Measurements from ENCODE around the gene IFIT2.
"Not testable (repeated sequence)": the region's sequence is repeated elsewhere in the genome, so short reads cannot be mapped to it uniquely, and the experiment has no call there.

The IFIT2 gene, protein sequence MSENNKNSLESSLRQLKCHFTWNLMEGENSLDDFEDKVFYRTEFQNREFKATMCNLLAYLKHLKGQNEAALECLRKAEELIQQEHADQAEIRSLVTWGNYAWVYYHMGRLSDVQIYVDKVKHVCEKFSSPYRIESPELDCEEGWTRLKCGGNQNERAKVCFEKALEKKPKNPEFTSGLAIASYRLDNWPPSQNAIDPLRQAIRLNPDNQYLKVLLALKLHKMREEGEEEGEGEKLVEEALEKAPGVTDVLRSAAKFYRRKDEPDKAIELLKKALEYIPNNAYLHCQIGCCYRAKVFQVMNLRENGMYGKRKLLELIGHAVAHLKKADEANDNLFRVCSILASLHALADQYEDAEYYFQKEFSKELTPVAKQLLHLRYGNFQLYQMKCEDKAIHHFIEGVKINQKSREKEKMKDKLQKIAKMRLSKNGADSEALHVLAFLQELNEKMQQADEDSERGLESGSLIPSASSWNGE

DNA sequence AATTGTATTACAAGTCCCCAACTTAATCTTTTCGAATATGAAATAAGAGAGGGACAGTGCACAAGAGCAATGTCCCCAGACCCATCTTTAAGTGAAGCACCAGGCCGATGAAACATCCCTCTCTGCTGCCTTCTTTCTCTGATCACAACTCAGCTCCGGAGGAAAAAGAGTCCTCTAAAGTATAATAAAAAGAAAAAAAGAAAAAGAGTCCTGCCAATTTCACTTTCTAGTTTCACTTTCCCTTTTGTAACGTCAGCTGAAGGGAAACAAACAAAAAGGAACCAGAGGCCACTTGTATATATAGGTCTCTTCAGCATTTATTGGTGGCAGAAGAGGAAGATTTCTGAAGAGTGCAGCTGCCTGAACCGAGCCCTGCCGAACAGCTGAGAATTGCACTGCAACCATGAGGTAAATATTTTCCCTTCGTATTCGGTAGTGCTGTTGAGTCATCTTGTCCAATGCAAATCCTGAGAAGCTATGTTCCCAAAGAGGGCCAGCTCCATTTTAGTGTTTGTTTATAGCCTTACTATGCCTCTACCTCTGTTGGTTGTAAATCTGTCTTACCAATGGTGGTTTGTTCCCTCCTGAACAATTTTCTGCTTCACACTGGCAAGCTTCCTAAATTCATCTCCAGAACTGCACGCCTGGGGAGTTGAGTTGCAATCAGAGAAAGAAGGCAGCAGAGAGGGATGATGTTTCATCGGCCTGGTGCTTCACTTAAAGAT, at the start of gene IFIT2:
Gene IFIT2 (plus strand): TSS at position 326 of the 725 bp plus-strand sequence. CDS start 78 bp downstream, at position 404.
- DNase-seq (ENCODE audit: low spot score), result peak; percentile 63

DNA sequence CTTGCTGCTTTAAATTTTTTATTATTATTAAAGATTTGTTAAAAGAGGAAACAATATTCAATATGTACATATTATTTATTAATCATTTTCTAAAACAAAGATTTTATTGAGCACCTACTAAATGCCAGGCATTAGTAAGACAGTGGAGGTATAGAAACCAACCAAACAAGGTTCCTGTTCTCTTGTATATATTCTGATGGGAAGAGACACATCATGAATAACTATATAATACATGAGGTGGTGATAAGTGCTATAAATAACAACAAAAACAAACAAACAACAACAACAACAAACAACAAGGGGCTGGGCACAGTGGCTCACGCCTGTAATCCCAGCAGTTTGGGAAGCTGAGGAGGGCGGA, 49.6 kb upstream of the IFIT2 start:
- no peak for DNase-seq (ENCODE audit: low spot score)

DNA sequence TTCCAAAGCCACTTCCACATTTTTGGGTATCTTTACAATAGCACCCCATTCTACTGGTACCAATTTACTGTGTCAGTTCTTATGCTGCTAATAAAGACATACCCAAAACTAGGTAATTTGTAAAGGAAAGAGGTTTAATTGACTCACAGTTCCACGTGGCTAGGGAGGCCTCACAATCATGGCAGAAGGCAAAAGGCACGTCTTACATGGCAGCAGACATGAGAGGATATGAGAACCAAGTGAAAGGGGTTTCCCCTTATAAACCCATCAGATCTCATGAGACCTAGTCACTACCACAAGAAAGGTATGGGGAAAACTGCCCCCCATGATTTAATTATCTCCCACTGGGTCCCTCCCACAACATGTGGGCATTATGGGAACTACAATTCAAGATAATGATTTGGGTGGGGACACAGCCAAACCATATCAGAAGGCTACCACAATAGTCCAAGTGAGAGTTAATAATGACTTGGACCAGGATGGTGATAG, 46.7 kb upstream of the IFIT2 start:
- not testable (repeated sequence) for DNase-seq (ENCODE audit: low spot score)

DNA sequence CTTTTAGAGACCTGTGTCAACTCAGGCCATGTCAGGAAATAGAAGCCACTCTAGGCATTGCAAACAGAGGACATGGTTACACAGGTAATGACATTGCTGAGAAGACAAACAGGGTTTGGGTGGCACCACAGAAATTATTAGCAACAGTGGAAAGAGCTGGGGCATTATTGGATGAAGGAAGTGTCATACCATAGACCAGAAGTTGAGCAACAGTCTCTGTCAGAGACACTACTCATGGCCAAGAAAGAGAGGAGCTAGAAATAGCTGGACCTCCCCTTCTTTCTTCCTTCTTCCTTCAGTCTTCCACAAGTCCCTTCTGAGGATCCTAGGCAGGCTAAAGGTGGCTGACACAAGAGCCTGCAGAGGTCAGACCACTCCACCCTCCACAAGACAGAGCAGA, 46.1 kb upstream of the IFIT2 start:
- DNase-seq (ENCODE audit: low spot score), result no peak

DNA sequence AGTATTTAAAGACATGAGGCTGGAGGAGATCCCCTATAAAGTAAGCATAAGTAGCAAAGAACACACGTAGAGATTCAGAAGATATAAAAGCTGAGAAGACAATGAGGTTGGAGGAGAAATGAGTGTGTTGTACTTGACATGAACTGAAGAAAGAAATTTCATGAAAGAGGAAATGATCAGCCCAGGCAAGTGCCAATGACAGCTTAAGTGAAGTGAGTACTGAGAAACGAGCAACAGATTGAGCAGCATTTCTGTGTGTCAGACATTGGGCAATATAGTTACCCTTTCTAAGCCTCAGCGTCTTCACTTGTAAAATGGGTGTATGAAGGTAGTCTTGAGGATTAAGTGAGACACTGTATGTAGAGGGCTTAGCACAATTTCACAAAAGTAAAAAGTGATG, 45.5 kb upstream of the IFIT2 start:
- no peak for DNase-seq (ENCODE audit: low spot score)

DNA sequence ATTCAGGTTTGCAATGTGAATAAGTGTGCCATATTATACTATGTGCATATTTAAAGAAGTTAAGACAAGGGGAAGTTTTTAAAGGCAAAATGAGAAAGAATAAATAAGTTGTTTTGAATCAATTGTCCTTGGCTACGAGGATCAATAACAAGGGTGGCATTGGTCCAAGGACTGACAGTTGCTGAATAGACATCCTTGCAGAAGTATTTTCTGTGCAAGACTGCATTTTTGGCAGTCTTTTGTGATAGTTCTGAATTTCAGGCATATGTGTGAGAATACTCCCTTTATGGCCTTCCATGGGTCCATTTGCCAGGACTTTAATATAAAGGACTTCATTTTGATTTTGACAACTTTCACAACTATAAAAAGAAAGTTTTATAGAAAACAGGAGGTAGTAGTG, 44.9 kb upstream of the IFIT2 start:
- no peak for DNase-seq (ENCODE audit: low spot score)

DNA sequence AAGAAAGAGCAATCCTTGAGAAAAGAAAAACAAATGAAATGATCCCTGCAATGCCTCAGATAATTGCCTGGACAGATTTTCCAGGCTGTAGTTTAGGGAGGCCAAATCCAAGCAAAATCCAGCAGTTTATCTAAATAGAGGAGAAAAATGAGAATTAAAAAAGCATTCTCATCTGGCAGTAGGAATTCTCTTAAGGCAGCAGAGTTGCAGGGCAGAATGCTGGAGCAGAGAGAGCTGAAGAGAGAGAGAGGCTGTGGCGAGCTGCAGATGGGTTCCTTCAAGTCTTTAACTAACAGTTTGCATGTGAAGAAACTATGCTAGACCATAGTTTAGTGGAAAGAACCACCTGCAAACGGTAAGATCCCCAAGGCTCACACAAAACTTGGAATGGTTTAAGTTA, 44.3 kb upstream of the IFIT2 start:
- no peak for DNase-seq (ENCODE audit: low spot score)

DNA sequence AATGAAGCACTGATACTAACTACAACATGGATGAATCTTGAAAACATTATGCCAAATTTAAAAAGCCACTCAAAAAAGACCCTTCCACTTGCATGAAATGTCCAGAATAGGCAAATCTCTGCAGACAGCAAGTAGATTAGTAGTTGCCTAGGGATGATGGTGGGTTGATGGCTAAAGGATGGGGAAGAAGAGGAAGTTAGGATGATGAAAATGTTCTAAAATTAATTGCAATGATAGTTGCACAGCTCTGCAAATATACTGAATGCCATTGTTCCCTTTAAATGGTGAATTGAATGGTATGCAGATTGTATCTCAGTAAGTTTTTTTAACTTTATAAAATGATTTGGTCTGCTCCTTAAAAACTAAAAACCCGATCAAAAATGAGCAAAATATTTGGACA, 43.0 kb upstream of the IFIT2 start:
- no peak for DNase-seq (ENCODE audit: low spot score)

DNA sequence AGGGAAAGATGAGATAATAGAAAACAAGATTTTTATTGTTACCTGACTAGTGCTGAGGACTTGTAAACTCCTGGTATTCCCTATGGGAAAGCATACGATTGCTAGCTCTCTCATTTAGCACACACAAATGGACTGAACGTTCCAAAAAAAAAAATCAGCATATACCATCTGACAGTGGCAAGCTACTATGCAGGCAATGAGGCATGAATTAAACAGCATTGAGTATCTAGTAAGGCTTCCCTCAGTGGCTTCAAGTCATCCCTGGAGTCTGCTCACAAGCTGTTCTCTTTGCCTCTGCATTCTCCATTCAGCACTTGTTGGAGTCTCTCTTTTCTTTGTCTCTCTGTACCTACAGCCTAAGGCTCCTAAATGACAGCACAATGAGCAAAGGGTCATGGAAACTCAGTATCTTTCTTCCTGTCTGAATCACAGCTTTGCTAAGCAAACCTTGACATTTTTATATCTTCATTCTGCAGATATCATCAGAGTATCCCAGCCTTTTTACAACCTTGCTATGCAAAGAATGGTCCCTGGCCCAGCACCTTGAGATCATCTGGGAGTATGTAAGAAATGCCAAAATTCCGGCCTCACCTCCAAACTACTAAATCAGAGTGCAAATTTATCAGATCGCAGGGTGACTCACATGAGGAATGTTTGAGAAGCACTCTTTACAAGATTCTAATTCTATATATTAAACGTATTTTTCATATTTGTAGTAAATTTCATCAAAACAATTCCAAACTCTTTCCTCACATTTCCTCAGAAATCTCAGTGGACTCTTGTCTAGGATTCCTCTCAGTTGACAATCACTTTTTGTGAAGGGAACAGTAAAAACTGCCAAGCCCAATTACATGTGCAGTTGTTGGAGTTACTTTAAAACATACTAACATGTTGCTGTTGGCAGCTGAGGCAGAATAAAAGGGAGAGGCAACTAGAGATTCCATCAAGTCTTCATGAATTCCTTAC, 39.5 kb upstream of the IFIT2 start:
- no peak for DNase-seq (ENCODE audit: low spot score)

DNA sequence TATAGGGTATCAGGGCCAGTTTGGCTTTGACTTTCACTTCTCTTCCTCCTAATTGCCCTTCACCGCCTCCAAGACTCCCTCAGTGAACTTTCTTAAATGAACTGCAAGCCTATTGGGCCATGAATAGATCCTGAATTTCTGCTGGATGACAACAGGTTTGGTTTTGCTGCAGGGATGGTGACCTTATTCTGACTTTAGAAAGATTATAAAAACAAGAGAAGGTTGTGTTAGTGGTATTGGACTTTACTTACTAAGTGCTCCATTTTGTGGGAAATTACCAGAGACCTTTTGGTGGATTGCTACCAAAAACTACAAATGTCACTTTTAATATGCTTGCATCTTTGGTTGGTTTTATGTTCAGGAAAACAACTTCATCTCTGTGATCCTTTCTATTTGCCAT, 38.8 kb upstream of the IFIT2 start:
- no peak for DNase-seq (ENCODE audit: low spot score)

DNA sequence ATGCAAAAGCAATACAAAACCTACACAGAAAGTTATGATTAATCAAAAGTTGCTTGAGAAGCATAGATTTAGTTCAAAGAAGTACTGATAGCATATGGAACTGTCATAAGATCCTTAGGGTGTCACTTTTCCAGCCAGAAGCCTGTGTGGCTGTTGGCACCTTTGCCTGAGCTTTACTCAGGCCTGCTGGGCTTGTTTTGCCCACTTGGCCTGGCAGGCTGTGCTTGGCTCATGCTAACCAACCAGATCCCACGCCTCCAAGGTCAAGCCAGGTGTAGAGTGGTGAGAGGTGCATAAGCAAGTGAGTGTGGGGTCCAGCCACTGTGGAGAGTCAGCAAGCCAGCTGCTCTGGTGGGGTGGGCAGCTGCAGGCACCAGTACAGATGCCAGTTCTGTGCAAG, 38.3 kb upstream of the IFIT2 start:
- DNase-seq (ENCODE audit: low spot score), result no peak

DNA sequence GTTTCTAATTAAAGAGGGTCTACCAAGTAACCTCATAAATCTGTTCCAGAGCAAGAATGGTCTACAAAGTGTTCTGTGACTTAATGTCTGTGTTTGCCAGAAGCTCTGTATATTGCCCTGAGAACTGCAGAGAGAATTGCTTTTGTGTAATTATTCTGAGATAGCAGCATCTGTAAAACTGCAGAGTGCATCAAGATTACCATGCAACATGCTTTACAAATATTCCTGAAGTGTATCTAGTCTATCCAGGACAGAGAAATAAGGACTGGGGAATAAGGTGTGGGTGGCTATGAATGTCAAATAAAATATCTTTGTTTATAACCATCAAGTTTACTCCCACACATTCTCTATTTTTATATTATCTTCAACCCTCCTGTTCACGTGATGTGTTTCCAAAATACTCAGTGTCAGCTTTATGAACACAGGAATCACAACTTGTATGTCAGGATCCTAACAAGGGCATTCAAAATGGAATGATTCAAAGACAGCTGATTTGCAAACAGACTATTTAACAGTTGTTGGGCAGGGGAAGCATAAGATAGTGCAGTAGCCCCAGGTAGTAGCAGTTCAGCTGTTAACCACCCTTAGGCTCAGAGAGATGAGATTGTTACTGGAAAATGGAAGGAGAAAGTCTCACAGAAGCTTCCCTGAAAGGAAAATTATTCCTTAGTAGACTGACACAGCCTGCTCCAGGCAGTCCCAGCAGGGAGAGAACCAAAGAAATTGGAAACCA, 35.0 kb upstream of the IFIT2 start:
- no peak for DNase-seq (ENCODE audit: low spot score)

DNA sequence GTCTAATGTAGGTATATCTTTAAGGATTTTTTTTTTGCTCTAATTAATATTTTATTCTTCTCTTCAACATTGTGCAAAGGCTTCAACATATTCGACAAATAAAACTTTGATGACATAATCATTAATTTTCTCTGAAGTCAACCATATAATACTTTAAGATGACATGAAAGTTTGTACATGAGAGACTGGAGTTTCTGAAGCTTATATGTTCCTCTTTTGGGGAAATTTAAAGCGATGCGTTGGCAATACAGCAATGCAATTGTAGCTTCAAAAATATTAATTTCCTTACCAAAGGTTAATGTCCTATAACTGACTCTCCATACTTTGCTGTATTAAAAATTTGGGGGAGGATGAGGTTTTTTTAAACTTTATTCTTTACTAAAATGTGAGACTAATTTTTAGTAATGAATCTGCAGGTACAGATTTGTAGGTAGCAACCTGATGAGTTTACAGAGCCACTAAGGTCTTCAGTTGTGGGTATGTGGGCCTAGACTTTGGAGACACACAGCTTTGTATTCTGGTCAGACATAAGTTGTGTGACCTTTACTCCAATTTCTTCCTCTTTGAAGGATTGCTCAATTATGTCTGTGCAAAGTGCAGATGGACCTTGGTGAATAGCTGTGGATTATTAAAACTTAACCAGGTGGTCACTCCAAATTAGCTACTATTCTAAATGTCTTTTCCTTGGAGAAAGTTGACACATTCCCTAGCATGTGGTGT, 32.3 kb upstream of the IFIT2 start:
- DNase-seq (ENCODE audit: low spot score), result no peak

DNA sequence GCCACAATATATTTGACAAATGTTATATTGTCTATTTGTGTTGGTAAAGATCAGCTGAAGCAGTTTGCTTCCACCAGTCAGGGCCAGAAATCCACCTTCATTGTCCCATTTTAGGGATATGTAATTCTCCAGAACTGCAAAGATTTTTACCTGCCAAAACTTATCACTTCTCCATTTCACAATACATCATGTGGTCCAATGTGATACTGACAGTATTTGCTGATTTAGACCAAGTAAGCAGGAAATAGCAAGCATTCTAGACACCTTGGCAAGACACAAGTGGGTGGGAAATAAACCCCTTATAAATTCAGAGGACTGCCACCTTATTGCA, 31.7 kb upstream of the IFIT2 start:
- DNase-seq (ENCODE audit: low spot score), result no peak

DNA sequence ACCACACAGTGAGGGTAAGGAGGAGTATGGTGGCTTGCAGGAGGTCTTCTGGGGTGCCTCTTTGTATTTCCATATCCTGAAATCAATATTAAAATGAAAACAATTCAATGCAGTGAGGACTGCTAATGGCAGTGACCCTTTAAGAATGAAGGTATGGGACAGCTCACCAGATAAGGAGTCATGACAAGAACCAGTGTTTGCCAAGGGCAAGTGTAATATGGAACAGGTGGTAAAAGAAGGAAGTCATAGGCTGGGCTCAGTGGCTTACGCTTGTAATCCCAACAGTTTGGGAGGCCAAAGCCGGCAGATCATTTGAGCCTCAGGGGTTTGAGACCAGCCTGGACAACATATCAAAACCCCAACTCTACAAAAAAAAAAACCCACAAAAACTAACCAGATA, 30.3 kb upstream of the IFIT2 start:
- no peak for DNase-seq (ENCODE audit: low spot score)

DNA sequence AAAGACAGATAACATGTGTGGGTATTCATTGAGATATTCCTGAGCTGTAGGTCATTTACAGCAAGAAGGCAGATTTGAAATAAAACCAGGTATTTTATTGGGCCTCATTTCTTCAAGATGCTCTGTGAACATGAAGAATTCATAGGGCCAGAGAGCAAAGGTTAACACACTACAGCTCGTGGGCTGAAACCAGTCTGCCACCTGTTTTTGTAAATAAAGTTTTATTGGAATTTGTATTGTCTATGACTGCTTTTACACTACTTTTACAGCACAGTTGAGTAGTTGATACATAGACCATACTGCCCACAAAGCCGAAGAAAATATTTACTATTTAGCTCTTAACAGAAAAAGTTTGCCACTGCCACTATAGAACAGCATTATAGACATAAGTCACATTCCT, 28.2 kb upstream of the IFIT2 start:
- no peak for DNase-seq (ENCODE audit: low spot score)

DNA sequence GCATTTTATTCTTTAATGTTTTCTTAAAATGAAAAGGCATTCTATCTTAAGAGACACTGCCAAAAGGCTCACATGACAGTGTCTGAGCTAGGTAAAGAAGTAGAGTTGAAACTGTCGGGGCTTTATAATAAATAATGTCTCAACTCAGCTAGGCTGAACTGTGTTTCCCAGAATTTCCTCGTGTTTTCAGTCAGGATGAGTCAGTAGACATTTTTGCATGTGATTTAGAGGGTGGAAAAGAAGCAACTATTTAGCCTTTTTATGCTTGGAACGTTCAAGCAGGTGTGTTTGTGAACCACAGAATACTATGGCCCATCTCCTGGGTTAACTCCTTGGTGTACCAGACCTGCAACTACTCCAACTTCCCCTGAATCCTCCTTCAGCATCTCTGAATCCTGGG, 26.9 kb upstream of the IFIT2 start:
- DNase-seq (ENCODE audit: low spot score), result no peak

DNA sequence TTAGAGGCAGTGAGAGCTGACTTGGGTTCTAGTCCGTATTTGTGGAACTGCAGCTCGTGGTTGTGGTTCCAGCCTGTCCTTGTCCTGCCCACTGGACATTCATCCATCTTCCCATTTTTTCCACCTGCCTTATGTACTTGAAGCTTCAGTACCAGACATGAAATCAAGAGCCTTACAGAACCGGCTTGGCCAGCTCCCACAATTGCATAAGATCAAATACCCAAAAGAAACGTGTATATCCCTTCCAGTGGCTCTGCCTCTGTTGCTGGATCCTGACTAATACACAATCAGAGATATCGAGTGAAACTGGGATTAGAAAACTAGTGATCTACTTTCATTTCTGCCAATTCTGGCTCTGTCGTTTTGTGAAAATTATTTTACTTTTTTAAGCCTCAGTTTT, 26.5 kb upstream of the IFIT2 start:
- DNase-seq (ENCODE audit: low spot score), result no peak

DNA sequence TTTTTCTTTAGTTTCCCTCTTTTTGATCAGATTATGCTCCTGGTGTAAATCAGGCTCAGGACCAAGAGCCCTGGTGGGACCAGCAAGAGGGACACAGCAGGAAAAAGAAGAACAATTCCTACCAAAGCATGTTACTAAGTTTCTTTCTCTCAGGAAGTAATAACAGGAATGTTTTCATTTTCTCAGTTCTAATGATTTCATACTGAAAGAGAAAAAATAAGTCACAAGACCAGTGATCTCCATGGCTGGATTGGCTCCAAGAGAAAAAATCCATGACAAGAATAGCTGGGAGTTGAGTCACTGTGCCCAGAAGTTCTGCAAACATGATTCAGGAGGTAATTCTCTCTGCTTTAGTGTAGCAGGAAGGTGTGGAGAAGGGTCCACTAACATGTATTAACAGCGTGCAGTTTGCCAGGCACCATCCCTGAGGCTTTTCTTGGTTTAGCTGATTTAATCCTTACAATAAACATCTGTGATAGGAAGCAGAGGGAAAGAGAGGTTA, 23.8 kb upstream of the IFIT2 start:
- DNase-seq (ENCODE audit: low spot score), result no peak

DNA sequence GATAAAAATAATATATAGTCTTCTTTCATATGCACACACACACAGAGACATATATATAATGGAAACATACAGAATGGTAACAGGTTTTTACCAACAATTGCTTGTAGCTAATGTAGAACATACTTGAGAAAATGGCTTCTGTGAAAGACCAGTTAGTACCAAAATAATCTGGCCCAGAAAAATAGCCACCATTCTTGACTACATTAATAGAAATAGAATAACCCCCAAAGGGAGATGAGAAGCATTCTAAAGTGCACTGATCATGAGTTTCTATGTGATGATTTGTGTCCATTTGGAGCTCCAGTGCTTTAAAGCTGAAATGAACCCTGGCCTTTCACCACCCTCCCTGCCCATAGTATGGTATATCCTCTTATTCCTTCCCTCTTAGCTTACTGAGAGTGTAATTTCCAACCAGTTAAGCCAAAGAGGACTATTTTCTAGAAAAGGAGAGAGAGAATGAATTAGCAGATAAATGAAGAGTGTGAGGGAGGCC, 22.9 kb upstream of the IFIT2 start:
- no peak for DNase-seq (ENCODE audit: low spot score)

DNA sequence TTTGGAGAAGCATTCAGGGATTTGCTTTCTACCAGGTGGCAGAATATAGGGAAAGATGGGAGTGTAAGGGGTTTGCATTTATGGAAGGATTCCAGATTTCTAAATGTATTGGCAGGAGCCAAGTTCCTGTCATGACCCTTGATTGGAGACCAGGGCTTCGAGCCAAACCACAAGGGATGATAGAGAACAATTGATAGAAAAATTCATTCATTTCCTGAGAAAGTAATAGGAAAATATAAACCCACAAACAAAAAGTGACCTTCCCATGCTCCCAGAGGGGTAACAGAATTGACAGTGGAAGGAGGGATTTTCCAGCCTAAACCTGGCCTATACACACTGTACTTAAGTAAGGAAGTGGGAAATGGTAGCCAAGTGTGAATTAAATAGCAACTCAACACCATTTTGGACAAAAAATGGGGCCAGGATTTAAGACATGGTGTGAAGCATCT, 22.4 kb upstream of the IFIT2 start:
- no peak for DNase-seq (ENCODE audit: low spot score)
